ENCODE results near the gene ADAMTS9.

The ADAMTS9 gene

DNA sequence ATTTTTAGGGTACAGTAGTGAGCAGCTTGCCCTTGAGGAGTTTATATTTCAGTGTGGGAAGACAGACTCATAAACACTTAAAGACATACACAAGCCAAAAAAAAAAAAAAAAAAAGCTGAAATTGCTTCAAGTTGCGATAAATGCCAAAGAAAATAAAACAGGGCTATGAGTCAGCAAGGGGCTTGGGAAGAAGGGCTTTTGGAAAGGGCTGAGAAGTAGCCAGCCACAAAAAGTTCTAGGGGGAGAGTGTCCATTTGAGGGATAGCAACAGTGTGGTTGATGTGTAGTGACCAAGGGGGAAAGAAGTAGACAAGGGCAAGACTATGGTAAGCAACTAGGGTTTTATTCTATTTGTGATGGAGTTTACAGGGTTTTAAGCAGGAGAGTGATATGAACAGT, 185.5 kb downstream of the ADAMTS9 start:
- peaks cover 0 to 8% (median 2%) of the 10 kb centered on the region in 4 experiments for H3K4me1 ChIP-seq (ENCODE audit: control extremely low read depth in 1 of 4, control insufficient read depth in 4 of 4, insufficient read depth in 4 of 4, low read length in 3 of 4)
- no peak overlapping the region for H3K27ac ChIP-seq (ENCODE audit: insufficient read depth in 1 of 2, low read depth in 1 of 2, low read length in 2 of 2, poor library complexity in 1 of 2, severe bottlenecking in 2 of 2)
- ChIA-PET POLR2A (no interaction called here), CTCF (no interaction called here)
- 100% methylated on average over 1 of the region's 1 CpG for WGBS (ENCODE audit: insufficient coverage)
- H3K27me3 ChIP-seq (replicated peaks in 2 of 5; ENCODE audit: control insufficient read depth in 4 of 5, insufficient read depth in 5 of 5, low read length in 4 of 5): peaks cover 2 to 56% (median 8%) of the 10 kb centered on the region in 5 experiments
- H3K4me3 ChIP-seq (ENCODE audit: control insufficient read depth in 1 of 7, extremely low read depth in 1 of 7, insufficient read depth in 4 of 7, low read depth in 2 of 7, low read length in 6 of 7): no peak overlapping the region
- no peaks in the 10 kb centered on the region for H3K36me3 ChIP-seq (ENCODE audit: control insufficient read depth in 4 of 4, insufficient read depth in 4 of 4, low read length in 3 of 4)
- peaks cover 0 to 15% (median 0%) of the 10 kb centered on the region in 5 experiments for H3K9me3 ChIP-seq (ENCODE audit: control extremely low read depth in 1 of 5, control insufficient read depth in 4 of 5, insufficient read depth in 2 of 5, low read depth in 1 of 5, low read length in 4 of 5)
- DNase-seq: no peak

DNA sequence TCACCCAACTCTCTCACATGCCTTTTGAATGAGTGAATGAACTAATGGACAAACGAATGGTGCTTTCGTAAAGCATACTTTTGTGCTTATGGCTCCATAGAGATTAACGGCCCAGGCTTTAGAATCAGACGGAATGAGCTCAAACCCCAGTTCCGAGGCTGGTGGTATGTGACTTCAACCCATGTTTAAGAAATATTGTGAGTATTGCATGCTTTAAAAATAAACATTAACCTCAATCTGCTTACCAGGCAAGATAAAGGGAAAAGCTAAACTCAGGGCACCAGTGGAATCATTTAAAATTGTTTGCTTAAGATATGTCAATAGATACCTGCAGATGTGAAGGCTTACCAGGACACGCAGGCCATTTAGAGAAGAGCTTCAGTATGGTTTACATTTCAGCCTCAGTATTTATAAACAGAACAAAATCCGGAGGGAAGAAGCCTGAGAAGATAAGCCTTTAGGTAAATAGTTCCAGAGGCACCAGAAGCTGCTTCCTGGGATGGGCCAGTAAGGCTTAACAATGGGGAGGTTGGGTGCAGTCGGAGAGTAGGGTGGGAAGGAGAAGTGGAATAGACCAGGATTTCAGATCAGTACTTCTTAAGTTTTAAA, 186.4 kb downstream of the ADAMTS9 start:
- CTCF ChIA-PET: interaction anchor here (1.1 kb wide), 1 partner anchor 16 kb away, joined by 3 read pairs; no protein-coding TSS in a partner anchor
- Histone ChIP-seq H3K27me3 (replicated peaks in 2 of 5; ENCODE audit: control insufficient read depth in 4 of 5, insufficient read depth in 5 of 5, low read length in 4 of 5) (peaks cover 2 to 57% (median 8%) of the 10 kb centered on the region in 5 experiments), H3K27ac (ENCODE audit: insufficient read depth in 1 of 2, low read depth in 1 of 2, low read length in 2 of 2, poor library complexity in 1 of 2, severe bottlenecking in 2 of 2) (no peak overlapping the region), H3K4me1 (ENCODE audit: control extremely low read depth in 1 of 4, control insufficient read depth in 4 of 4, insufficient read depth in 4 of 4, low read length in 3 of 4) (peaks cover 0 to 8% (median 2%) of the 10 kb centered on the region in 4 experiments), H3K4me3 (ENCODE audit: control insufficient read depth in 1 of 7, extremely low read depth in 1 of 7, insufficient read depth in 4 of 7, low read depth in 2 of 7, low read length in 6 of 7) (no peak overlapping the region), H3K36me3 (ENCODE audit: control insufficient read depth in 4 of 4, insufficient read depth in 4 of 4, low read length in 3 of 4) (no peaks in the 10 kb centered on the region), H3K9me3 (ENCODE audit: control extremely low read depth in 1 of 5, control insufficient read depth in 4 of 5, insufficient read depth in 2 of 5, low read depth in 1 of 5, low read length in 4 of 5) (peaks cover 0 to 8% (median 0%) of the 10 kb centered on the region in 5 experiments)
- 54% methylated on average over 3 of the region's 8 CpGs for WGBS (ENCODE audit: insufficient coverage)
- no peak for DNase-seq
- POLR2A ChIA-PET: no interaction called here

DNA sequence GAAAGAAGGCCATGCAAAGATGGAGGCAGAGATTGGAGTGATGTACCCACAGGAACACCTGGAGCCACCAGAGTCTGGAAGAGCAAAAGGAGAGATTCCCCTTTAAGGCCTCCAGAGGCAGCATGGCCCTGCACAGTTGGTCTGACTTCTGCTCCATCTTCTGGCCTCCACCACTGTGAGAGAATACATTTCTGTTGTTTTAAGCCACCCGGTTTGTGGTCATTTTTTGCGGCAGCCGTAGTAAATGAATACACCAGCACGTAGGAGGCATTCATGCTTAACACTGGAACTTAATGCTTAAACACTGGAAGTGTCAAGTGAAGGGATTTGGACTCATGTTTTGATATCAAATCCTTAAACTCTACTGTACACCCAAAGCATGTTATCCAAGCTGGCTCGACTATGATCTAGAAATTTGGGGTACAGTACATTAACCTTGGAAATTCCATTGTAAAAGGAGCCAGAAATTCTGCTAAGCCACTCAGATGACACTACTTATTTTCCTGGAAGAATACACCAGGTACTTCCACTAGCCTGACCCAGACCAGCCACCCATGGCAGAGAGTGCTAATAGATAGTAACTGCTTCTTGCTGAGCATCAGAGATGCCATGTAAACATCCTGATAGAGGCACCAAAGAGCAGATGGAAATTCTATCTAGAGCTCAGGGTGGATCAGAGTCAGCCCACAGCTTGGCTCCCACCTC, 190.9 kb downstream of the ADAMTS9 start:
- ChIA-PET CTCF (interaction anchor here (1.2 kb wide), 1 partner anchor 12 kb away, joined by 3 read pairs; no protein-coding TSS in a partner anchor), POLR2A (no interaction called here)
- H3K9me3 ChIP-seq (ENCODE audit: control extremely low read depth in 1 of 5, control insufficient read depth in 4 of 5, insufficient read depth in 2 of 5, low read depth in 1 of 5, low read length in 4 of 5): no peaks in the 10 kb centered on the region
- no peak for DNase-seq
- peaks cover 6 to 61% (median 24%) of the 10 kb centered on the region in 5 experiments for H3K27me3 ChIP-seq (replicated peaks in 2 of 5; ENCODE audit: control insufficient read depth in 4 of 5, insufficient read depth in 5 of 5, low read length in 4 of 5)
- H3K4me1 ChIP-seq (ENCODE audit: control extremely low read depth in 1 of 4, control insufficient read depth in 4 of 4, insufficient read depth in 4 of 4, low read length in 3 of 4): no peaks in the 10 kb centered on the region
- H3K36me3 ChIP-seq (ENCODE audit: control insufficient read depth in 4 of 4, insufficient read depth in 4 of 4, low read length in 3 of 4): no peaks in the 10 kb centered on the region
- no peak overlapping the region for H3K4me3 ChIP-seq (ENCODE audit: control insufficient read depth in 1 of 7, extremely low read depth in 1 of 7, insufficient read depth in 4 of 7, low read depth in 2 of 7, low read length in 6 of 7)
- H3K27ac ChIP-seq (ENCODE audit: insufficient read depth in 1 of 2, low read depth in 1 of 2, low read length in 2 of 2, poor library complexity in 1 of 2, severe bottlenecking in 2 of 2): no peak overlapping the region
- WGBS (ENCODE audit: insufficient coverage): 100% methylated on average over 5 of the region's 5 CpGs

DNA sequence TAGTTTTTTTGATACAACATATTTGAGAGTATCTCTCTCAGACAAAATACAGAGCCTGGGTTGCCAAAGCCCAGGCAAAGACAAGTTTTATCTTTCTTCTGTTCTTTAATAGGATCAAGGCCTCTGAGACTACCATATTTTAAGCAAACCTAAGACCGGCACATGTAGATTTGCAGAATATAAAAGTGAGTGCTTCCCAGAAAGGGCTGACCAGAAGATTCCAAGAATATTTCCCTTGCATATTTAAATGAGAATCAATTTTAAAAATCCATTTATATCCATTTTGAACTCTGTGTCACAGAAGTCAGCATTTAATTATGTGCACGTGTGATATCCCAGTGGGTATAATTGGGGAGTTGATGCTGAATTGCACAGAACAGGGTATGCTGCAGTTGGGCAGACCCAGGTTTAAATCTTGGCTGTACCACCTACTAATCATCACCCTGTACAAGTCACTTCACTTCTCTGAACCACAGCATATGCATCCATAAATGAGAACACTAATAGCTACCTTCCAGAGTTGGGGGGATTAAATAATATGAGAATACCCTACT, 191.9 kb downstream of the ADAMTS9 start:
- CTCF ChIA-PET: no interaction called here
- Histone ChIP-seq H3K27me3 (replicated peaks in 2 of 5; ENCODE audit: control insufficient read depth in 4 of 5, insufficient read depth in 5 of 5, low read length in 4 of 5) (peaks cover 10 to 60% (median 29%) of the 10 kb centered on the region in 5 experiments), H3K4me3 (ENCODE audit: control insufficient read depth in 1 of 7, extremely low read depth in 1 of 7, insufficient read depth in 4 of 7, low read depth in 2 of 7, low read length in 6 of 7) (no peak overlapping the region), H3K36me3 (ENCODE audit: control insufficient read depth in 4 of 4, insufficient read depth in 4 of 4, low read length in 3 of 4) (no peaks in the 10 kb centered on the region), H3K4me1 (ENCODE audit: control extremely low read depth in 1 of 4, control insufficient read depth in 4 of 4, insufficient read depth in 4 of 4, low read length in 3 of 4) (no peaks in the 10 kb centered on the region), H3K27ac (ENCODE audit: insufficient read depth in 1 of 2, low read depth in 1 of 2, low read length in 2 of 2, poor library complexity in 1 of 2, severe bottlenecking in 2 of 2) (no peak overlapping the region), H3K9me3 (ENCODE audit: control extremely low read depth in 1 of 5, control insufficient read depth in 4 of 5, insufficient read depth in 2 of 5, low read depth in 1 of 5, low read length in 4 of 5) (no peaks in the 10 kb centered on the region)
- WGBS (ENCODE audit: insufficient coverage): no CpG with 5 or more reads among the region's 2 CpGs
- POLR2A ChIA-PET: no interaction called here
- DNase-seq: no peak

DNA sequence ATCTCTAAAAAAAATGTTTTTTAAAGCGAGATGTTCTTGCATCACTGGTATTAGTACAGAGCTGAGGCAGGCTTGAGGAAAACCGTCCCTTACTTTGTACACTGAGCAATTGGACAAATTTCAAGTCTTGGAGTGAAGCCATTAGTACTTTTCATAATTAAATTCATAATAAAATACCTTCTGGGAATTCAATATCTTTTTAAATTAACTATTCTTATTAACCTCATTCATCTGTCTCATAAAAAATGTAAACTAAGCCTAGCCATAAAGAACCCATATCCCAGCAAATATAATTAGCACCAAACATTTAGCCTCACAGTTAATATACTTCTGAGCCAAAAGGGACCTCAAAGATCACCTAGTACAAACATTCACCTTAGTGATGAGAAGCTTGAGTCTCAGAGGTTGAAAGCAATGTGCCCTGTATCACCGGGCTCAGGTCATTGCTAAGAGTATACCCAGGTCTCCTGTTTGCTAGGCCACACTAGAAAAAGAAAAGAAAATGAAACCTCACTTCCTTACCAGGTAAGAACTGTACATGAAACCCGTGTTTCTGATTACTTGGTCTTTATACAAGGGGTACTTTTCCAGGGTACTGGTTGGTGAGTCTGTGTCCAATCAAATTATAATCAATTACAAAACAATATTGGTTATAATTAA, 192.5 kb downstream of the ADAMTS9 start:
- WGBS (ENCODE audit: insufficient coverage): 100% methylated on average over 2 of the region's 4 CpGs
- Histone ChIP-seq H3K9me3 (ENCODE audit: control extremely low read depth in 1 of 5, control insufficient read depth in 4 of 5, insufficient read depth in 2 of 5, low read depth in 1 of 5, low read length in 4 of 5) (no peaks in the 10 kb centered on the region), H3K27me3 (replicated peaks in 2 of 5; ENCODE audit: control insufficient read depth in 4 of 5, insufficient read depth in 5 of 5, low read length in 4 of 5) (peaks cover 10 to 64% (median 35%) of the 10 kb centered on the region in 5 experiments), H3K36me3 (ENCODE audit: control insufficient read depth in 4 of 4, insufficient read depth in 4 of 4, low read length in 3 of 4) (no peaks in the 10 kb centered on the region), H3K4me3 (ENCODE audit: control insufficient read depth in 1 of 7, extremely low read depth in 1 of 7, insufficient read depth in 4 of 7, low read depth in 2 of 7, low read length in 6 of 7) (no peak overlapping the region), H3K4me1 (ENCODE audit: control extremely low read depth in 1 of 4, control insufficient read depth in 4 of 4, insufficient read depth in 4 of 4, low read length in 3 of 4) (no peaks in the 10 kb centered on the region), H3K27ac (ENCODE audit: insufficient read depth in 1 of 2, low read depth in 1 of 2, low read length in 2 of 2, poor library complexity in 1 of 2, severe bottlenecking in 2 of 2) (no peak overlapping the region)
- ChIA-PET POLR2A (no interaction called here), CTCF (interaction anchor here (2.0 kb wide), 1 partner anchor 11 kb away, joined by 7 read pairs; no protein-coding TSS in a partner anchor)
- DNase-seq: no peak

DNA sequence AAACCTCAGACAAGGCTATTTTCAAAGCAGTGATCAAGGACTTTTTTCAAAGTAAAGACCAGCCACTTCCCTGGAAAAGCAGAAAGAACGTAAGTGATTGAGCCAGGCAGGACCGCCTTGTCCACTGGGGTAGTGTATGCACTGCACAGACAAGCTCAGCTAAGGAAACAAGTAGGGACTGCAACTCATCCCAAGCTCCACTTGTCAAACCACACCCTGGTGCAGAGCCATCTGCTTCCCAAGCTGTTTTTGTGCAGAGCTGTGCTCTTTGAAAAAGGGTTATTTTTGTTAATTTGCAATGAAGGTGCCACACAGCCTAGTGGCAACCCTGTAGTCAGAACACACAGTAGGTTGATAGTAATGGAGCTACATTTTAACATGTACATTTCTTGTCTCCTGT, 193.3 kb downstream of the ADAMTS9 start:
- CTCF ChIA-PET: interaction anchor here (2.0 kb wide), 1 partner anchor 10 kb away, joined by 7 read pairs; no protein-coding TSS in a partner anchor
- WGBS (ENCODE audit: insufficient coverage): 94% methylated on average over 2 of the region's 2 CpGs

More for the DNA sequence above, 193.3 kb downstream of the ADAMTS9 start:
- peaks cover 10 to 71% (median 39%) of the 10 kb centered on the region in 5 experiments for H3K27me3 ChIP-seq (replicated peaks in 2 of 5; ENCODE audit: control insufficient read depth in 4 of 5, insufficient read depth in 5 of 5, low read length in 4 of 5)
- H3K36me3 ChIP-seq (ENCODE audit: control insufficient read depth in 4 of 4, insufficient read depth in 4 of 4, low read length in 3 of 4): no peaks in the 10 kb centered on the region
- H3K4me1 ChIP-seq (ENCODE audit: control extremely low read depth in 1 of 4, control insufficient read depth in 4 of 4, insufficient read depth in 4 of 4, low read length in 3 of 4): no peaks in the 10 kb centered on the region
- DNase-seq: no peak
- no peak overlapping the region for H3K4me3 ChIP-seq (ENCODE audit: control insufficient read depth in 1 of 7, extremely low read depth in 1 of 7, insufficient read depth in 4 of 7, low read depth in 2 of 7, low read length in 6 of 7)
- POLR2A ChIA-PET: no interaction called here
- no peak overlapping the region for H3K27ac ChIP-seq (ENCODE audit: insufficient read depth in 1 of 2, low read depth in 1 of 2, low read length in 2 of 2, poor library complexity in 1 of 2, severe bottlenecking in 2 of 2)
- no peaks in the 10 kb centered on the region for H3K9me3 ChIP-seq (ENCODE audit: control extremely low read depth in 1 of 5, control insufficient read depth in 4 of 5, insufficient read depth in 2 of 5, low read depth in 1 of 5, low read length in 4 of 5)

Data from common myeloid progenitor, CD34-positive (primary cell).